Tibial nerve (tissue), 4 donors: ENCODE results near the gene MED9.

Source experiments
- CTCF ChIP-seq, 5 experiments: fragments of 200-600 bp in 3 of 5; fragments of 450-650 bp in 2 of 5; sonication (generic) in 3 of 5; IDR thresholded peaks; one replicate each; pipeline ENCODE4 v1.5.1; 2016 to 2019; ENCODE audit warnings: antibody characterized with exemption in 5 of 5, mild to moderate bottlenecking in 3 of 5, moderate library complexity in 2 of 5
- EP300 ChIP-seq, 2 donors: sonication (generic); formaldehyde crosslinking; IDR thresholded peaks; one replicate each; pipeline ENCODE4 v1.6.1; 2017; ENCODE audit warnings: antibody characterized with exemption in 2 of 2, mild to moderate bottlenecking in 1 of 2
- POLR2A ChIP-seq, 2 donors: fragments of 450-650 bp; IDR thresholded peaks; one replicate each; pipeline ENCODE4 v1.6.1; 2017; ENCODE audit warnings: antibody characterized with exemption in 2 of 2, mild to moderate bottlenecking in 2 of 2, moderate library complexity in 2 of 2

- TF ChIP-seq CTCF (IDR thresholded peaks at IDR 0.05) (no peak), POLR2A (IDR thresholded peaks at IDR 0.05) (no peak), EP300 (IDR thresholded peaks at IDR 0.05) (no peak)
Measured at GRCh38 chr17:17448076-17448475, 28.7 kb upstream of the MED9 start.
